K562 (cell line): Measurements from ENCODE around the gene COL24A1. TPM values are rescaled to one million over a fixed set of nuclear protein-coding genes. Genes with fewer than 3 reads are reported as not detected.
A peak's percentile ranks its signal among the peaks of the same experiment; 100 is the strongest.

Experiments
- RBM22 ChIP-seq: fragments of 200-400 bp; formaldehyde crosslinking; IDR thresholded peaks from 2 replicates; pipeline ENCODE4 v1.6.1; 2018; ENCODE audit warnings: low read length, low read depth; ENCODE audit not compliant: poor library complexity, severe bottlenecking
- polyA plus RNA-seq, 8 experiments: library from polyadenylated mRNA; depleted of rRNA in 4 of 8; stranded (reverse) in 5 of 8; unstranded in 3 of 8; fragments of >200 nt; fragmentation: Nextera tagmentation in 2 of 8; fragmentation: Illumina TruSeq in 1 of 8; extraction: Ambion mirVana in 2 of 8; extraction: Trizol in 1 of 8; gene quantifications; 2 replicates each; pipeline versions ENCODE4 v1.2.1 to v1.2.3, GENCODE V29; 2011 to 2014; ENCODE audit warnings: inconsistent platforms in 1 of 8, missing spikeins in 1 of 8
- total RNA-seq, 7 experiments: library from RNA; depleted of rRNA in 6 of 7; stranded (reverse); fragments of >200 nt in 6 of 7; fragmentation: Illumina TruSeq in 2 of 7; extraction: Trizol in 2 of 7; gene quantifications; 2 replicates each; pipeline versions ENCODE4 v1.2.1 to v1.2.3, GENCODE V29; 2011 to 2021; ENCODE audit warnings: low replicate concordance in 1 of 7
- TF ChIP-seq, protein P1 (sequence below), 2 experiments: fragments of 450-650 bp; IDR thresholded peaks; 2 replicates each; pipeline ENCODE4 v1.6.1; 2016; ENCODE audit warnings: mild to moderate bottlenecking in 2 of 2, borderline replicate concordance in 1 of 2, low read depth in 1 of 2, moderate library complexity in 1 of 2
- TF ChIP-seq, protein P2 (sequence below): fragments of 250-450 bp; sonication (Bioruptor Pico); IDR thresholded peaks from 2 replicates; pipeline ENCODE4 v1.5.0; 2021; ENCODE audit warnings: mild to moderate bottlenecking, borderline replicate concordance

Gene COL24A1
- total and polyA plus RNA-seq, 9 of the 15 experiments (the other 6 are each of a cell fraction or from before 2014, with no cell fraction given): 0.01 to 0.06 (median 0.03) TPM; not detected in 2

DNA sequence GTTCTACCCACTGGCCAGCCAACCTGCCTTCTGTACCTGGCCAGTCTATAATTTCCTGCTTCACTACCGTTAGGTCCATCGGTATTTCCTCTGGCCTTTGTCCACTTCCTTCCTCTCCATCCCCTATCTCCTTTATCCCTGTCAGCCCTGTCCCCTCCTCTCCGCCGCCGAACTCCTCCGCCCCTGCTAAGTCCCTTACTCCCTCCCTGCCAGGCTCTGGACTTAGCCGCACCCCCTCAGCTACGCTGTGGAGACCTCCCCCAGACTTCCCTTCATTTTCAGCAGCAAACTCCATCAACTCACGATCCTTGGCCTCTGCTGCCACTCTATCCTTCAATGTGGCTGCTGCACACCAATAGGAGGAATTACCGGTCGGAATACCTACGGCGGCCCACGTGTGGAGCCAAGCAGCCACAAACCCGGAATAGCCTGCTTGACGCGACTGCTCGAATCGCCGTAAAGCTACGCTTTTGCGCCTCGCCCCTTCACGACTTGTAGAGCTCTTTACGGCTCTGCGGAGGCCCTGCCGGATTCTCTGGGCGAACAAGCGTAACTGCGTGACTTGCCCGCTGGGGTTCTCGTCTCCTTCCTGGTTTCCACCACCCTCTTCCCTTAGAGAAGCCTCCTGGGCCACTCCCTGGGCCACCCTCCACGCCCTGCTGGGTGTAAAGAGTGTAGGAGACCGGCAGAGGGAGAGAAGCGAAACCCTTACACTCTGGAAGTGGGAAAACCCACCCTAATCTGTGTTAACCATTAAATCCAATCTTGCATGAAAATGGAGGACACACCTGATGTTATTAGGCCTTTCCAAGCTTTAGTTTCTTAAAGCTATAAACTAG, 448.4 kb downstream of the COL24A1 start, which contains the start of gene ZNHIT6 (continued):
- TF ChIP-seq, protein P1, sequence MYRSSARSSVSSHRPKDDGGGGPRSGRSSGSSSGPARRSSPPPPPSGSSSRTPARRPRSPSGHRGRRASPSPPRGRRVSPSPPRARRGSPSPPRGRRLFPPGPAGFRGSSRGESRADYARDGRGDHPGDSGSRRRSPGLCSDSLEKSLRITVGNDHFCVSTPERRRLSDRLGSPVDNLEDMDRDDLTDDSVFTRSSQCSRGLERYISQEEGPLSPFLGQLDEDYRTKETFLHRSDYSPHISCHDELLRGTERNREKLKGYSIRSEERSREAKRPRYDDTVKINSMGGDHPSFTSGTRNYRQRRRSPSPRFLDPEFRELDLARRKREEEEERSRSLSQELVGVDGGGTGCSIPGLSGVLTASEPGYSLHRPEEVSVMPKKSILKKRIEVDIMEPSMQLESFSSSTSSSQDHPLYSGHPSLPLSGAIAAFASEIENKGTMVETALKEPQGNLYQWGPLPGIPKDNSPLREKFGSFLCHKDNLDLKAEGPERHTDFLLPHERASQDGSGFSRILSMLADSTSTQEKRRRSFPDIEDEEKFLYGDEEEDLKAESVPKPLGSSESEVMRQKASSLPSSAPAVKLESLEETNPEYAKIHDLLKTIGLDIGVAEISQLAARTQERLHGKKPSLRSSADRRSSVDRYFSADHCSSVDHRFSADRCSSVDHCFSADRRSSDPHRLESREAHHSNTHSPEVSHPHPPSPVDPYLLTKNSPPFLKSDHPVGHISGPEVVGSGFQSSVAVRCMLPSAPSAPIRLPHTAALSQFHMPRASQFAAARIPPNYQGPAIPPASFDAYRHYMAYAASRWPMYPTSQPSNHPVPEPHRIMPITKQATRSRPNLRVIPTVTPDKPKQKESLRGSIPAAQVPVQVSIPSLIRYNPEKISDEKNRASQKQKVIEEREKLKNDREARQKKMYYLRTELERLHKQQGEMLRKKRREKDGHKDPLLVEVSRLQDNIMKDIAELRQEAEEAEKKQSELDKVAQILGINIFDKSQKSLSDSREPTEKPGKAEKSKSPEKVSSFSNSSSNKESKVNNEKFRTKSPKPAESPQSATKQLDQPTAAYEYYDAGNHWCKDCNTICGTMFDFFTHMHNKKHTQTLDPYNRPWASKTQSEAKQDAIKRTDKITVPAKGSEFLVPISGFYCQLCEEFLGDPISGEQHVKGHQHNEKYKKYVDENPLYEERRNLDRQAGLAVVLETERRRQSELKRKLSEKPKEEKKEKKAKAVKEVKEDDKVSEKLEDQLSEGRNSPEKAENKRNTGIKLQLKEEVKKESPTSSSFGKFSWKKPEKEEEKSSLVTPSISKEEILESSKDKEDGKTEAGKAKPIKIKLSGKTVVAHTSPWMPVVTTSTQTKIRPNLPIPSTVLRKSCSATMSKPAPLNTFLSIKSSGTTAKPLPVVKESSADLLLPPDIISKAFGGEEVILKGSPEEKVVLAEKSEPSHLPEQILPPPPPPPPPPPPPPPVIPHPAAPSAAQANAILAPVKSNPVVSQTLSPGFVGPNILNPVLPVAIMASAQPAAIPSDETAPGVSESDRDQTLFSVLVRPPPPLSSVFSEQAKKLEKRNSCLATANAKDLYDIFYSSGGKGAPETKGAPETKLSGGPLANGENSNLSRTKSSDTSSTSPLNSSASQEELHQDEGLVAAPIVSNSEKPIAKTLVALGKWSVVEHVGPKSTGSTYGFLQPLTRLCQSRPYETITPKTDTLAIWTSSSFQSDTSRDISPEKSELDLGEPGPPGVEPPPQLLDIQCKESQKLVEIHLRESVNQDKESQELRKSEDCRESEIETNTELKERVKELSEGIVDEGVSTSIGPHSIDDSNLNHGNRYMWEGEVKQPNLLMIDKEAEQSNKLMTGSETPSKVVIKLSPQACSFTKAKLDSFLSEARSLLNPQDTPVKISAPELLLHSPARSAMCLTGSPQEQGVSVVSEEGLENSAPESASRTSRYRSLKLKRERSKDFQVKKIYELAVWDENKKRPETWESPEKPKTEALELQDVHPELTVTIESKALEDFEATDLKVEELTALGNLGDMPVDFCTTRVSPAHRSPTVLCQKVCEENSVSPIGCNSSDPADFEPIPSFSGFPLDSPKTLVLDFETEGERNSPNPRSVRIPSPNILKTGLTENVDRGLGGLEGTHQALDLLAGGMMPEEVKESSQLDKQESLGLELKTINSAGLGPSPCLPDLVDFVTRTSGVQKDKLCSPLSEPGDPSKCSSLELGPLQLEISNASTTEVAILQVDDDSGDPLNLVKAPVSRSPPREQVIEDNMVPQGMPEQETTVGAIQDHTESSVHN (IDR thresholded peaks at IDR 0.05; ENCODE audit: borderline replicate concordance in 1 of 2, low read depth in 1 of 2): peak in 1 of 2 experiments; percentile 43; a peak in 1 of 4 replicates
- no peak for TF ChIP-seq RBM22
- TF ChIP-seq, protein P2, sequence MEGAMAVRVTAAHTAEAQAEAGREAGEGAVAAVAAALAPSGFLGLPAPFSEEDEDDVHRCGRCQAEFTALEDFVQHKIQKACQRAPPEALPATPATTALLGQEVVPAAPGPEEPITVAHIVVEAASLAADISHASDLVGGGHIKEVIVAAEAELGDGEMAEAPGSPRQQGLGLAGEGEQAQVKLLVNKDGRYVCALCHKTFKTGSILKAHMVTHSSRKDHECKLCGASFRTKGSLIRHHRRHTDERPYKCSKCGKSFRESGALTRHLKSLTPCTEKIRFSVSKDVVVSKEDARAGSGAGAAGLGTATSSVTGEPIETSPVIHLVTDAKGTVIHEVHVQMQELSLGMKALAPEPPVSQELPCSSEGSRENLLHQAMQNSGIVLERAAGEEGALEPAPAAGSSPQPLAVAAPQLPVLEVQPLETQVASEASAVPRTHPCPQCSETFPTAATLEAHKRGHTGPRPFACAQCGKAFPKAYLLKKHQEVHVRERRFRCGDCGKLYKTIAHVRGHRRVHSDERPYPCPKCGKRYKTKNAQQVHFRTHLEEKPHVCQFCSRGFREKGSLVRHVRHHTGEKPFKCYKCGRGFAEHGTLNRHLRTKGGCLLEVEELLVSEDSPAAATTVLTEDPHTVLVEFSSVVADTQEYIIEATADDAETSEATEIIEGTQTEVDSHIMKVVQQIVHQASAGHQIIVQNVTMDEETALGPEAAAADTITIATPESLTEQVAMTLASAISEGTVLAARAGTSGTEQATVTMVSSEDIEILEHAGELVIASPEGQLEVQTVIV (CRISPR knock-in tag): peak; percentile 98
